ENCODE results near the gene YIPF5.
A peak's percentile ranks its signal among the peaks of the same experiment; 100 is the strongest.

Gene YIPF5

GRCh38 chr5:144203750-144204596, 33.5 kb upstream of the YIPF5 start:
- TF ChIP-seq ZFX (IDR thresholded peaks at IDR 0.05; ENCODE audit: borderline replicate concordance) (no peak), CTCF (IDR thresholded peaks at IDR 0.05) (peak; percentile 87)
- no peak overlapping the region for H3K27ac ChIP-seq

- TF ChIP-seq CTCF (IDR thresholded peaks at IDR 0.05) (no peak), ZFX (IDR thresholded peaks at IDR 0.05; ENCODE audit: borderline replicate concordance) (no peak)
- no peak overlapping the region for H3K27ac ChIP-seq
Measured at GRCh38 chr5:144202726-144203125, 32.3 kb upstream of the YIPF5 start.

- TF ChIP-seq ZFX (IDR thresholded peaks at IDR 0.05; ENCODE audit: borderline replicate concordance) (no peak), CTCF (IDR thresholded peaks at IDR 0.05) (no peak)
- no peak overlapping the region for H3K27ac ChIP-seq
Measured at GRCh38 chr5:144202072-144202471, 31.6 kb upstream of the YIPF5 start.

GRCh38 chr5:144201588-144201987, 31.1 kb upstream of the YIPF5 start:
- no peak overlapping the region for H3K27ac ChIP-seq
- TF ChIP-seq ZFX (IDR thresholded peaks at IDR 0.05; ENCODE audit: borderline replicate concordance) (no peak), CTCF (IDR thresholded peaks at IDR 0.05) (no peak)

GRCh38 chr5:144198386-144198785, 27.9 kb upstream of the YIPF5 start:
- no peak for TF ChIP-seq ZFX (IDR thresholded peaks at IDR 0.05; ENCODE audit: borderline replicate concordance)
- TF ChIP-seq CTCF (IDR thresholded peaks at IDR 0.05) = no peak
- H3K27ac ChIP-seq = no peak overlapping the region

GRCh38 chr5:144196612-144197011, 26.2 kb upstream of the YIPF5 start:
- no peak overlapping the region for H3K27ac ChIP-seq
- no peak for TF ChIP-seq ZFX (IDR thresholded peaks at IDR 0.05; ENCODE audit: borderline replicate concordance)

GRCh38 chr5:144195448-144195847, 25.0 kb upstream of the YIPF5 start:
- TF ChIP-seq CTCF (IDR thresholded peaks at IDR 0.05) (no peak), ZFX (IDR thresholded peaks at IDR 0.05; ENCODE audit: borderline replicate concordance) (no peak)
- no peak overlapping the region for H3K27ac ChIP-seq
